GM23338 (cell line): ENCODE data around the gene DMBT1.

ENCODE experiments used
- CREB1 ChIP-seq: fragments of 250-450 bp; sonication (Bioruptor Pico); IDR thresholded peaks from 2 replicates; pipeline ENCODE4 v1.5.0; 2020; ENCODE audit warnings: low read depth, mild to moderate bottlenecking, moderate library complexity
- JUNB ChIP-seq: IDR thresholded peaks from one replicate; pipeline ENCODE4 v1.6.1; 2016; ENCODE audit warnings: antibody characterized with exemption; ENCODE audit not compliant: unreplicated experiment
- TF ChIP-seq, protein P1 (sequence below), 2 experiments: fragments of 200-600 bp in 1 of 2; sonication (generic) in 1 of 2; conservative IDR thresholded peaks; 2 replicates each; pipeline versions ENCODE4 v1.5.1 to v1.6.1; 2016 to 2017; ENCODE audit warnings: antibody characterized with exemption in 2 of 2, low read depth in 2 of 2, mild to moderate bottlenecking in 2 of 2, moderate library complexity in 1 of 2

- TF ChIP-seq, protein P1, sequence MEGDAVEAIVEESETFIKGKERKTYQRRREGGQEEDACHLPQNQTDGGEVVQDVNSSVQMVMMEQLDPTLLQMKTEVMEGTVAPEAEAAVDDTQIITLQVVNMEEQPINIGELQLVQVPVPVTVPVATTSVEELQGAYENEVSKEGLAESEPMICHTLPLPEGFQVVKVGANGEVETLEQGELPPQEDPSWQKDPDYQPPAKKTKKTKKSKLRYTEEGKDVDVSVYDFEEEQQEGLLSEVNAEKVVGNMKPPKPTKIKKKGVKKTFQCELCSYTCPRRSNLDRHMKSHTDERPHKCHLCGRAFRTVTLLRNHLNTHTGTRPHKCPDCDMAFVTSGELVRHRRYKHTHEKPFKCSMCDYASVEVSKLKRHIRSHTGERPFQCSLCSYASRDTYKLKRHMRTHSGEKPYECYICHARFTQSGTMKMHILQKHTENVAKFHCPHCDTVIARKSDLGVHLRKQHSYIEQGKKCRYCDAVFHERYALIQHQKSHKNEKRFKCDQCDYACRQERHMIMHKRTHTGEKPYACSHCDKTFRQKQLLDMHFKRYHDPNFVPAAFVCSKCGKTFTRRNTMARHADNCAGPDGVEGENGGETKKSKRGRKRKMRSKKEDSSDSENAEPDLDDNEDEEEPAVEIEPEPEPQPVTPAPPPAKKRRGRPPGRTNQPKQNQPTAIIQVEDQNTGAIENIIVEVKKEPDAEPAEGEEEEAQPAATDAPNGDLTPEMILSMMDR (conservative IDR thresholded peaks at IDR 0.05; ENCODE audit: low read depth in 2 of 2), result no peak
- TF ChIP-seq JUNB, result no peak
- no peak for TF ChIP-seq CREB1
These were observed 16.8 kb downstream of the DMBT1 start for GRCh38 chr10:122577311-122577885.
